Measurements from ENCODE around the gene AOPEP. TPM values are rescaled to one million over a fixed set of nuclear protein-coding genes. Genes with fewer than 3 reads are reported as not detected.

The AOPEP gene
- total and polyA plus RNA-seq, 9 of the 15 experiments (the other 6 are each of a cell fraction or from before 2014, with no cell fraction given), result 4.5 to 19.3 (median 13.5) TPM

GRCh38 chr9:94922098-94922607, 195.7 kb downstream of the AOPEP start:
- no peak overlapping the region for H3K27ac ChIP-seq (ENCODE audit: extremely low read depth, low read depth, low read length)
- DNase-seq (ENCODE audit: extremely low read depth in 1 of 4, low spot score in 3 of 4) (no peak), ATAC-seq (no peak), FAIRE-seq (no peak)
- ChIA-PET CTCF (ENCODE audit: low intra/inter-chr PET ratio) (no interaction called here), POLR2A (no interaction called here)
- in situ Hi-C loops (cut with MboI) (no loop called here), intact Hi-C loops (cut with micrococcal nuclease) (no loop called here)
- no peaks in the 10 kb centered on the region; a peak in 1 of 5 replicates for H3K27me3 ChIP-seq (ENCODE audit: control insufficient read depth in 2 of 2, insufficient read depth in 2 of 2, low read length in 2 of 2)
- TF ChIP-seq ZNF436 (CRISPR knock-in tag; IDR thresholded peaks at IDR 0.05) (no peak), ZNF561 (CRISPR knock-in tag; conservative IDR thresholded peaks at IDR 0.05) (no peak), ZNF280A (IDR thresholded peaks at IDR 0.05; ENCODE audit: low read depth, partially characterized antibody) (no peak), ZNF280B (CRISPR knock-in tag; IDR thresholded peaks at IDR 0.05) (no peak), ZNF311 (CRISPR knock-in tag; IDR thresholded peaks at IDR 0.05) (no peak), KLF1 (tag; IDR thresholded peaks at IDR 0.05) (no peak), ZNF165 (CRISPR knock-in tag; IDR thresholded peaks at IDR 0.05; ENCODE audit: borderline replicate concordance) (no peak), MEIS2 (IDR thresholded peaks at IDR 0.05; ENCODE audit: partially characterized antibody) (no peak)
- no peak overlapping the region for H2AFZ ChIP-seq (ENCODE audit: low read depth, low read length)
- no peak overlapping the region for H3K9ac ChIP-seq (ENCODE audit: insufficient read depth in 1 of 2, low read depth in 2 of 2, low read length in 2 of 2)
- H3K9me3 ChIP-seq (replicated peaks; ENCODE audit: control insufficient read depth, insufficient read depth, low read depth, low read length), result no peaks in the 10 kb centered on the region
- H3K9me1 ChIP-seq (ENCODE audit: control insufficient read depth, insufficient read depth, low read length), result peaks cover 3% of the 10 kb centered on the region
- peaks cover 6 to 16% of the 10 kb centered on the region in 2 experiments for H3K4me1 ChIP-seq (replicated peaks in 1 of 2; ENCODE audit: control insufficient read depth in 2 of 2, insufficient read depth in 2 of 2, low read length in 2 of 2)
- H3K4me3 ChIP-seq, result no peak overlapping the region
- WGBS (ENCODE audit: insufficient coverage, low coverage, missing lambda C conversion rate), result 51% methylated on average over 10 of the region's 10 CpGs
- no TSS peak for BruUV-seq (replicated peaks)
- H3K79me2 ChIP-seq (ENCODE audit: control insufficient read depth, insufficient read depth, low read length), result no peaks in the 10 kb centered on the region
- H3K4me2 ChIP-seq (ENCODE audit: insufficient read depth, low read length), result no peak overlapping the region
- no peaks in the 10 kb centered on the region; the same call in 2 of the 3 replicates for H3K36me3 ChIP-seq (ENCODE audit: control insufficient read depth, insufficient read depth, low read length)
- H4K20me1 ChIP-seq (replicated peaks; ENCODE audit: control insufficient read depth, insufficient read depth, low read length), result peaks cover 7% of the 10 kb centered on the region

Measured in K562 (cell line).